PC-3 (cell line): ENCODE measurements around the gene ATXN7L1.

Source experiments
- EZH2 ChIP-seq: fragments of 300-600 bp; sonication (generic); IDR thresholded peaks from one replicate; pipeline ENCODE4 v1.6.1; 2017; ENCODE audit warnings: antibody characterized with exemption, mild to moderate bottlenecking, low read length; ENCODE audit not compliant: unreplicated experiment
- TF ChIP-seq, protein P1 (sequence below): fragments of 300-600 bp; sonication (generic); conservative IDR thresholded peaks from 2 replicates; pipeline ENCODE4 v1.5.1; 2017; ENCODE audit warnings: antibody characterized with exemption, low read depth, mild to moderate bottlenecking, low read length

DNA sequence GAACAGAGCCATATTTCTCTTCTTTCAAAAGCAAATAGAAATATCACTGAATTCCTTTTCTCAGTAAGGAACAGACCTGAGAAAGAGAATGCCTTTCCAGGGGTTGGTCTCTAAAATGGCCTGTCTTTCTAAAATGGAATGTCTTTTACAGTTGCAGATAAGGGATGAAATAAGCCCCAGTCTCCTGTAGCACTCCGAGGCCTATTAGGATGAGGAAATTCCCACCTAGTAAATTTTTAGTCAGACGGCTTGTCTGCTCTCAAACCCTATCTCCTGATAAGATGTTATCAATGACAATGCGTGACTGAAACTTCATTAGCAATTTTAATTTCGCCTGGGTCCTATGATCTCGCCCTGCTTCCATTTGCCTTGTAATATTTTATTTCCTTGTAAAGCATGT, 292.2 kb downstream of the ATXN7L1 start:
- TF ChIP-seq, protein P1, sequence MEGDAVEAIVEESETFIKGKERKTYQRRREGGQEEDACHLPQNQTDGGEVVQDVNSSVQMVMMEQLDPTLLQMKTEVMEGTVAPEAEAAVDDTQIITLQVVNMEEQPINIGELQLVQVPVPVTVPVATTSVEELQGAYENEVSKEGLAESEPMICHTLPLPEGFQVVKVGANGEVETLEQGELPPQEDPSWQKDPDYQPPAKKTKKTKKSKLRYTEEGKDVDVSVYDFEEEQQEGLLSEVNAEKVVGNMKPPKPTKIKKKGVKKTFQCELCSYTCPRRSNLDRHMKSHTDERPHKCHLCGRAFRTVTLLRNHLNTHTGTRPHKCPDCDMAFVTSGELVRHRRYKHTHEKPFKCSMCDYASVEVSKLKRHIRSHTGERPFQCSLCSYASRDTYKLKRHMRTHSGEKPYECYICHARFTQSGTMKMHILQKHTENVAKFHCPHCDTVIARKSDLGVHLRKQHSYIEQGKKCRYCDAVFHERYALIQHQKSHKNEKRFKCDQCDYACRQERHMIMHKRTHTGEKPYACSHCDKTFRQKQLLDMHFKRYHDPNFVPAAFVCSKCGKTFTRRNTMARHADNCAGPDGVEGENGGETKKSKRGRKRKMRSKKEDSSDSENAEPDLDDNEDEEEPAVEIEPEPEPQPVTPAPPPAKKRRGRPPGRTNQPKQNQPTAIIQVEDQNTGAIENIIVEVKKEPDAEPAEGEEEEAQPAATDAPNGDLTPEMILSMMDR, result no peak
- TF ChIP-seq EZH2, result no peak
